HG02678 (cell line): Measurements from ENCODE around the gene EFEMP2.

ENCODE experiments used
- ATAC-seq: cut with Tn5 transposase; IDR thresholded peaks from one replicate; pipeline ENCODE4 v1.9.1; 2021; ENCODE audit warnings: mild to moderate bottlenecking, moderate library complexity; ENCODE audit not compliant: unreplicated experiment

EFEMP2 gene

DNA sequence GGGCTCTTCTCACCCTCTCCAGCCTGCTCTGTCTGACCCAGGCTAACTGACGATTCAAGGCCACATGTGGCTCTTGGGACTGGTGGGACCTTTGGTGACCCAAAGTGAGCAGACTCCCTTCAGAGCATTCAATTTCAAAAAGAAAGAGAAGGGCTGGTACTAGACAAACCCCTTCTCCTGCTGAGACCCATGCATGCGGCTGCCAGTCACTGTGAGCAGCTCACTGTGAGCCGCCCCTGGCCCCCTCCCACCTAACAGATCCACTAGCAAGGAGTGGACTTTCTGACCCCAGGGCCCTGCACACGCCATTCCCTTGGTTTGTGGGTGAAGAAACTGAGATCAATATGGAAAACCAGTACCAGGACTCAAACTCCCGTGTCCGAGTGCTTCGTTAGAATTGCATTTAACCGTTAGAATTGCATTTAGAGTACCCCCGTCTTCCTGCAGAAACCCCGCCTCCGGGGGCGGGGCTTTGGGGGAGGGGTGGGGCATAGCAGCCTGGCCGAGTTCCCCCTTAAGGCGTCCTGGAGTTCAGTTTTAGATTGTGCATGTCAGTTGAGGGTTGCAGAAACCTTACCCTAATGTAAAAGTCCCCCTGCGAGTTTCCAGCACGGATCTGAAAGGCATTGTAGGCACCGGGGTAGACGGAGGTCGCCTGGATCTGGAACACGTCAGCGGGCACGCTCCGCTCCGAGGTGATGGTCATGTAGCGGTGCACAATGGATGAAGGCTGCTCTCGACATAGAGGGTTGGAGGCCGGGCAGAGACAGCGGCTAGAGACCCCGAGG lies 5.1 kb downstream of the EFEMP2 start:
- no peak for ATAC-seq

DNA sequence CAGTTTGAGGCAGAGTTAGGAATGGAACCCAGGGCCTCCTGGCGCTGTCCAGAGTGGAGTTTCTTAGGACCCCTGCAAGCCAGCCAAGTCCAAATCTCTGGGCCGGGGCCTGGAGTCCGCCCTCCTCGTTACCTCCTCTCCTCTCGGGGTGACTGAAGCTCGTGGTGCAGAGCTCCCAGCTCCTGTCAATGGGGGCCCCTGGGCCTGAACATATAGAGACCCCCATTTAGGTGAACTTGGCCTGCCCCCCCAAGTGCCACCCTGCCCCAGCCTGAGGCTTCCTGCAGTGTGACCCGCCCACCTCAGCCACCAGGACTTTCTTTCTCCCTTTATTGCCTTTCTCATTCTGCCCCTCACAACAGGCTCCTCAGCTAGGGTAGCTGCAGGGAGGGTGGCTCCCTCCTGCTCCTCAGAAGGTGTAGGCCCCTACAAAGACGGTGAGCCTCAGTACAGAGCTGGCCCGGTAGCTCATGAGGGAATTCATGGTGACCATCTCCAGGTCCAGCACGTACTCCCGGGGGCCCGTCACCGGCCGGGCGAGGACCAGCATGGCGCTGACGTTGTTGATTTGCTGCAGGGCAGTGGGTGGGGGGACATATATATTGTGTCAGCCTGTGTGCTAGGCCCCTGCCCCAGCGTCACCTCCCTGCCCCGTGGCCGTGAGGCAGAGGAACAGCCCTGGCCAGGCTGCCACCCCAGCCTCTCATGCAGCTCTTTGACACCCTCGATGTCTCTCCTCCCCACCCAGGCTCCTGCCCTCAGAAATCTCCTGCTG lies 5.9 kb downstream of the EFEMP2 start:
- no peak for ATAC-seq

DNA sequence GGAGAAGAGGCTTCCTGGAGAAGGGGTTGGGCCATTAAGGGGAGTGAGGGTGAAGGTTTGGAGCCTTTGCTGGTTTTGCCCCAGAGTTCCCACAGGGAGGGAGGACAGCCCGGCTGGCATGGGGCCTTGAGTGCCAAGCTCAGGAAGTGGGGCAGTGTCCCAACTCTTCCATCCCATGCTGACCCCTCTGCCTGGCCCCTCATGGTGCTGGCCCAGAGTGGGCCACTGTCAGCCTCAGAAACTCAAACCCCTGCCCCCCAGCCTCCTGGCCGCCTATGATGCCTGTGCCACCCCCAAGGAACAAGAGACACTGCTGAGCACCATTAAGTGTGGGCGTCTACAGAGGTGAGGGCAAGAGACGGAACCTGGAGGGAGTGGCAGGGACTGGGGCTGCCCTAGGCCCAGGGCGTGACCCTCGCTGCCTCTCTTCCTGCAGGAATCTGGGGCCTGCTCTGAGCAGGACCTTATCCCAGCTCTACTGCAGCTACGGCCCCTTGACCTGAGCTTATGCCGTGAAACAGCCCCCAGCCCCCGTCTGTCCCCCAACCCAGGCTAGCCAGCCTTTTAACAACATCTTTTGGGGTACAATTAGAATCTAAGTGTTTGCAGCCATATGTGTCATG lies 6.9 kb downstream of the EFEMP2 start:
- ATAC-seq = no peak

DNA sequence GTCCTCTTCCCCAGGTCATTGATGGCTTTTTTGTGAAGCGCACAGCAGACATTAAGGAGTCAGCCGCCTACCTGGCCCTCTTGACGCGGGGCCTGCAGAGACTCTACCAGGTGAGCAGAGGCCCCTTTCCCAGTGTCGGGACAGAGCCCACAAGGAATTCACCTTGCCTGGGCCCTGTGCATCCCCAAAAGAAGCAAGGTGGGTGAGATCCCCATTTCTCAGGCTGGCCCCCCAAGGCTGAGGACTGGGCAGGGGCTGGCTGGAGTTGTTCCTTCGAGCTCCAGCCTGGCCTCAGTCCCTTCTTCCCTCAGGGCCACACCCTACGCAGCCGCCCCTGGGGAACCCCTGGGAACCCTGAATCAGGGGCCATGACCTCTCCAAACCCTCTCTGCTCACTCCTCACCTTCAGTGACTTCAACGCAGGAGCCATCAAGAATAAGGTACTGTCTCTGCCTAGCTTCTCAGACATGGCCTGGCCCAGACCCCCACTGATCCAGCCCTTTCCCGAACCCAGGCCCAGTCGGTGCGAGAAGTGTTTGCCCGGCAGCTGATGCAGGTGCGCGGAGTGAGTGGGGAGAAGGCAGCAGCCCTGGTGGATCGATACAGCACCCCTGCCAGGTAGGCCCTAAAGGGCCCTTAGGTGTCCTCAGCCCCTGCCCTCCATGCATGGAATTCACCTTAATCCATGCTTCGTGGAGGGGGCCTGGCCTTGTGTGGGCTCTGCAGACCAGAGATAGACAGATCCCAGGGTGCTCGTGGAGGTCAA lies 7.7 kb downstream of the EFEMP2 start:
- no peak for ATAC-seq

DNA sequence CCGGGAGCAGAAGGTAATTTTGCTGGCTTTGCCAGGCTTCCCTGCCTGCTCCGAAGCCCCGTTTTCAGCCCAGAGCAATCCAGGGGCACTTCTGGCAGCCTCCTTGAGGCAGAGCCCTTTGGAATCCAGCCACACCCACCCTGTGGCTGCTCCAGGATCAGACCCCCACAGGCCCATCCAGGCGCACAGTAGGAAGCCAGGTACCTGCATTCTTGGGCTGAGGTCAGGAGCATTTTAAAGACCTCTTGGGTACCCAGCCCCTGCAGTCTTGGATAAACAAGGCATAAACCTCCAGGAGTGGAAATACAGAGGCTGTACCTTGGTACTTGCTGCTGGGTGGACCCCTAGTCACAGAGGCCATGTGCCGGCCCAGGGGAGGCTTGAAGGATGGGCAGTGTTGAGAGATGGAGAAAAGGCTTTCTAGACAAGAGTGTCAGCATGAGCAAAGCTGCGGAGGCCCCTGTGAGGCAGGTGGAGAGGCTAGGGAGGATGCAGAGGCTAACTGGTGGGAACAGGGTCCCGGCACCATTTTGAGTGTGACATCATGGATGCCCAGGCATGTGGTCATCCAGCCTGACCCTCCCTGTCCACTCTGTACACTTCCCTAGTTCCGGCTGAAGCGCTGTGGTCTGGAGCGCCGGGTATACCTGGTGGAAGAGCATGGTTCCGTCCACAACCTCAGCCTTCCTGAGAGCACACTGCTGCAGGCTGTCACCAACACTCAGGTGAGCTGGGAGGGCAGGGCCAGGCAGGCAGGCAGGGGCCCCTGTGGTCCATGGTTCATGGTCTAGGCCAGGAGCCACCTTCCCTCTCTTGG lies 8.5 kb downstream of the EFEMP2 start:
- ATAC-seq = no peak

DNA sequence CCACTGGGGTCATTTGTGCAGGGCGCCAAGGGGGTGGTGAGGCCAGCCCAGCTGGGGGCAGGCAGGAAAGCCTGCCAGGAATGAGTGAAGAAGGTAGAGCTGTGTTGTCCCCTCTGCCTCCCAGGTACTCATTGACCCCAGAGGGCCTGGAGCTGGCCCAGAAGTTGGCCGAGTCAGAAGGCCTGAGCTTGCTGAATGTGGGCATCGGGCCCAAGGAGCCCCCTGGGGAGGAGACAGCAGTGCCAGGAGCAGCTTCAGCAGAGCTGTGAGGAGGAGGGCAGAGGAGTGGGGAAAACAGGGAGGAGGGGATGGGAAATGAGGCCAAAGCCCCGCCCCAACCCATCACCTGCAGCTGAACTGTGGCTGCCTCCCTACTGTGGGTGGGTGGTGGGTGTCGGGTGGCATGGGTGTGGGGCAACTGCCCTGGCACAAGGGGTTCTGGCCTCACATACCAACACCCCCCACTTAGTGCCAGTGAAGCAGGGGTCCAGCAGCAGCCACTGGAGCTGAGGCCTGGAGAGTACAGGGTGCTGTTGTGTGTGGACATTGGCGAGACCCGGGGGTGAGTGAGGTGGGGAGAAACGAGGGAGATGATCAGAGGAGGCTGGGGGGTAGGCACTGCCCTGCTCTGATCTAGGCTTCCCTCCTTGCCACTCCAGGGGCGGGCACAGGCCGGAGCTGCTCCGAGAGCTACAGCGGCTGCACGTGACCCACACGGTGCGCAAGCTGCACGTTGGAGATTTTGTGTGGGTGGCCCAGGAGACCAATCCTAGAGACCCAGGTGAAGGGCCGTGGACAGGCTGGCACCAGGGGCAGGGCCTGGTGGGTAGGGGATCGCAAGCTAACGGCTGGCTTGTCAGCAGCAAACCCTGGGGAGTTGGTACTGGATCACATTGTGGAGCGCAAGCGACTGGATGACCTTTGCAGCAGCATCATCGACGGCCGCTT lies 9.4 kb downstream of the EFEMP2 start:
- no peak for ATAC-seq

DNA sequence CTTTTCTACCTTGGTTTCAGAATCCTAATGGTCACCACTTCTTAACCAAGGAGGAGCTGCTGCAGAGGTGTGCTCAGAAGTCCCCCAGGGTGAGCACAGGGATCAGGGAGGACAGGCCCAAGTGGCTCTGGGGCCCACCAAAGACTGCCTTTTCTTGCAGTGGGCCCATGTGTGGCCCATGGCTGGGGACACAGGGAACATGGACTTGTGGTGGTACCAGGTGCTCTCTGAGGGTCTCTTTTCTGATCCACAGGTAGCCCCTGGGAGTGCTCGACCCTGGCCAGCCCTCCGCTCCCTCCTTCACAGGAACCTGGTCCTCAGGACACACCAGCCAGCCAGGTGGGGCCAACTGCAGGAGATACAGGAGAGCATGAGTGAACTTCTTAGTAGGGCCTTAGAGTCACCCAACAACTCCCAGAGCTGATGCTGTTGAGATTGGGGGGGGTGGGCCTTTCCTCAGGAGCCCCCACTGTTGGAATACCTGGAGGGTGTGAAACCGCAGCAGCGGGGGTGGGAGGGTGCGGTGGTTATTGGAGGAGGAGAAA lies 10.3 kb downstream of the EFEMP2 start:
- ATAC-seq = no peak

DNA sequence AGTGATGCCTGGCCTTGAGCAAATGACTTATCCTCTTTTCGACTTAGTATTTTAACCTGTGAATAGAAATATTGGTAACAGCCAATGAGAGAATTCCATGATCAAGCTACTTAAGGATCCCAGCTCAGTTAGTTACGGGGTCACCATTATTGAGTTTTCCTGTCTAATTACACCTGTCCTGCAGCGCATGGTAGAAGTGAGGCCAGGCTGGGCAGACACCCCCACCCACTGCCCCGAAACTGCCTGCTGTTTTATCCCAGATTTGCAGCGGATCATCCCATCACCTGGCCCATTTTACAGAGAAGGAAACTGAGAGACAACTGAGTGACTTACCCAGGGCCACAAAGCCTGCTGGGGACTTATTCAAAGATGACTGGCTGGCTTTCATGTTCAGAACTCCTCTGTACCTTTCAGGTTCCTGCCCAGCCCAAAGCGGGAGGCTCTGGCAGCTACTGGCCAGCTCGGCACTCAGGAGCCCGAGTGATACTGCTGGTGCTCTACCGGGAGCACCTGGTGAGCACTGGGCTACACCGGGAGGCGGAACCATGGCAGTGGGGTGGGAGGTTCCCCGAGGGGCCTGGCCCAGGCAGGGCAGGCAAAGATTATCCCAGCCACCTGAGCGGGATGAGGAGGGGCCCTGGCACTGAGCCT lies 10.9 kb downstream of the EFEMP2 start:
- ATAC-seq = no peak

DNA sequence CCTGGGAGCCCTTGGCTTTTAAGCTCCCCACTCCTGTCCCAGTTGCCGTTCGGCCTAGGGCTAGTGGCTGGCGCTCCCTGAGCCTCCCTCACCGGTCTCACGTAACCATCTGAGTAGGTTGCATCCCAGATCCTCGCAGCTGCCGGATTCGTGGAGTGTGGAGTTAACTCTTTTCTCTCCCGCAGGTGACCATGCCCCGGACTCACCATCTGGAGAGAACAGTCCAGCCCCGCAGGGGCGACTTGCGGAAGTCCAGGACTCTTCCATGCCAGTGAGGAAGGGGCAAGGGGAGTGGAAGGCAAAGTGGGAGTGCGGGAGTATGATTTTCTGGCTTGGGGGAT lies 11.5 kb downstream of the EFEMP2 start:
- no peak for ATAC-seq

DNA sequence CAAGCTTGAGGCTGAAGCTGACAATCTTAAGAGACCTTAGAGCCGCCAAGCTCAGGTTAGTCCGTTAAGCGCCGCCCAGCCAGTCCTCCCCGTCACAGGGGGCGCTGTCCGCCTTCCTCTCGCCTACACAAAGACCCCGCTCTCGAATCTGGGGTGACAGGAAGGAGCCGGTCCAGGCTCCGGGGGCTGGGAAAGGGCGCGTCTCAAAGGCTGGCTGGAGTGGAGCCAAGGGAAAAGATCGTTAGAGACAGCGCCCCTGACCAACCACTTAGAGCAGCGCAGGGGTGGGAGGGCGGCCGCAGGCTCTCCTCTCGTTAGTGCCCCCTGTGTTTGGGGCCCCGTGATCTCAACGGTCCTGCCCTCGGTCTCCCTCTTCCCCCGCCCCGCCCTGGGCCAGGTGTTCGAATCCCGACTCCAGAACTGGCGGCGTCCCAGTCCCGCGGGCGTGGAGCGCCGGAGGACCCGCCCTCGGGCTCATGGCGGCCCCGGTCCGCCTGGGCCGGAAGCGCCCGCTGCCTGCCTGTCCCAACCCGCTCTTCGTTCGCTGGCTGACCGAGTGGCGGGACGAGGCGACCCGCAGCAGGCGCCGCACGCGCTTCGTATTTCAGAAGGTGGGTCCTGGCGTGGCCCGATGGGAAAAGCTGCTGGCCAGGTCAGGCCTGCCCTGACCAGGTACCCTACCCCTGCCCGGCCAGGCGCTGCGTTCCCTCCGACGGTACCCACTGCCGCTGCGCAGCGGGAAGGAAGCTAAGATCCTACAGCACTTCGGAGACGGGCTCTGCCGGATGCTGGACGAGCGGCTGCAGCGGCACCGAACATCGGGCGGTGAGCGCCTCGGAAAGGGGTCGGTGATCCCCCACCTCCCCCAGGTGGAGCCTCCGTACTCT lies 12.1 kb downstream of the EFEMP2 start, which contains the start of gene MUS81:
MUS81 (plus strand) TSS at position 156 of the 887 bp plus-strand sequence; CDS start at position 477, 321 bp downstream.
- peak; percentile 26 for ATAC-seq

DNA sequence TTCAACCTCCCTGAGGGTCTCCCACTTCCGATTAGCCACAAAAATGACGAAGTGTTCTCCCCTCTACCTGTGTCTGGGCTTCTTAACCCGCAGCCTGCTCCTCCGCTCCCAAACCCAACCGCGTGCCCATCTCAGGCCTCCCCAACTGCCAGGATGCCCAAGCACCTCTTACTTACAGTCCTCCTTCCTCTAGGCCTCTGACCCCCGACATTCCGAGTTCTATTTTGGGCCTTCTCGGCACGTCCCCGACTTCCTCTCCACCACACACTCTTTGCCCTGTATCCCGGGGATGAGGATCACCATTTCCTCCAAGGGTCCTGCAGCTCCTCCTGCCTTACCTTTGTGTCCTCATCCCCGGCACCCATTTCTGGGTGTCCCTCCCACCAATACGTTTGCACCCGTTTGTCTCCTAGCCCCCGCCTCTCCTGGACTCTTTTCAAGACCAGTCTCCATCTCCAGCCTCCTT lies 12.8 kb downstream of the EFEMP2 start:
- ATAC-seq = no peak

DNA sequence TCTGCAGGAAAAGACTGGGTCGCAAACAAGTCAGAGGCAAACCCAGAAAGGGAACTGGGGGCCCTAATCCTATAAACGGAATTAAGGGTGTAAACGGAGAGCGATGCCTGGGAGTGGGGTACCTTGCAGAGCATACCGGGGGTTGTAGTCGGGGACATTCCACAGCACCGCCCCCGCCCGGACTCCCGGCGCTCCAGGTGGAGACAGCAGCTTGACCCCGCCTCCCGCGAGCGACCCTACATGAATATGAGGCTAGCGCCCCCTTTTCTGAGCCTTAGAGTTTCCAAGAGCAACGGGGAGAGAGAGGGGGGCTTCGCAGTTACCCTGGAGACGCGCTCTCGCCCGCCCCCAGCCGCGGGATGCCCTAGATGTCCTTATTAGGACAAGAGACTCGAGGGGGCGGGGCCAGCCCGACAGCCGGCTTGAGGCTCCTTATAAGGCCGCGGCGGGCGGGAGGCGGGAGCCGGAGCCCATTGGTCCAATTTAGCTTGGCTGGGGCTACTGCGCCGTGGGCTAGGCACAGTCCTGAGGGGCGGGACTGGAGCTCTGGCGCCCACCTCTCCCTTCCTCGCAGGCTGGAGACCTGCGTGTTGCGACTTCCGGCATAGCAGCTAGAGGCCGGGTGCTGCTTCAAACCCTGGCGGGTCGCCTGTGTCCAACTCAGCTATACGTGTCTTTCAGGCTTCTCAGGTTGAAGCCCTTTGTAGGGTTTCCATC lies 13.3 kb downstream of the EFEMP2 start:
- peak; percentile 47 for ATAC-seq

DNA sequence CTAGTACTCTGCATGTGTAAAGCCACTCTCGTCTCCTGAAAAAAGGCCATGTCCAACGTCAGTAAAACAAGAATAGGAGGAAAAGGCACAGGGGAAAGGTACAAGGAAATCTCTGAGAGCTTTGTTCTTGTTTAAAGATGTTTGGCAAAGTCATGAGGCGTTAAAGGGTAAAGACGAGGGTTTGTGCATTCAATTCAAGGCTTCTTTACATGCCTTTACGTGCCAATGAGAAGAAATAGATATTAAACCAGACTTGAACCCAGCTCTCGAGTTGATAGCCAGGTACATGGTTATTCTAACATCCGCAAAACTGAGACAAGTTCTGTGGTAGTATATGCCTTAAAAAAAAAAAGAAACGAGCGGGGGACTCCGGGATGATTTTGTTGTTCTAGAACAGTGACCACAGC lies 13.9 kb downstream of the EFEMP2 start:
- no peak for ATAC-seq

DNA sequence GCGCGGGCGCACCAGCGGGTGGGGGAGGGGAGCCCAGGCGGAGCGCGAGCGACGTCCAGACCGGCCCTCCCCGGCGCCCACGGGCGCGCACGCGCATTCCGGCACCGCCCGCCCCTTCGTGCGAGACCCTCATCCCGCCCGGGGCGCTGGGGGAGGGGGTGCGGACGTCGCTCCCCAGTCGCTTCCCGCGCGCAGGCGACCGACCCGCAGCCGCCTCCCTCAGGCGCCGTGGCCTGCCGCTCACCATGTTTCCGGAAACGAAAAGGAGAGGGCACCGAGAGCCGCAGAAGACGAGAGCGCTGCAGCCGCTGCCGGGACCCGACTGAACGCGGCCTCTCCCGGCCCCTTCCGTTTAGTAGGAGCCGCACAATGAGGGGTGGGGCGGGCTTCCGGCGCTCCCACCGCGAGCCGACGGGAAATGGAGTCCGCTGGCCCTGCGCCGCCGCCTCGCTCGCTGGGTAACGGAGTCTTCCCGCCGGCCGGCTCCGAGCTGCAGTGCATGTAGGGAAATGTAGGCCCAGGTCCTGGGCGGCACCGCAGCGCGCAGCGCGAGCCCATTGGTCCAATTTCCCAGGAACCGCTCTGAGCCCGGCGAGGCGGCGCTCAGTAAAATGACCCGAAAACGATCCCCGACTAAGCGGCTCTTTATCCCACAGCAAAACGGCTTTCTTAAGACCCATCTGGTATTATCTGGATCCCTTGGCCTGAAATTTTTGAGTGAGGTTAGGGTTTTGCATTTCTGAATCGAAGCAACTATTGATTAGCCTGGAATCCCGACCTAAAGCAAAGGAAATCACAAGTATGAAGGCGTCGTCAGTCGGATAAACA lies 14.5 kb downstream of the EFEMP2 start, which contains the start of gene CFL1:
CFL1 (minus strand) TSS at position 328 of the 828 bp plus-strand sequence; CDS start at position 247, 81 bp downstream.
- peak; percentile 50 for ATAC-seq

DNA sequence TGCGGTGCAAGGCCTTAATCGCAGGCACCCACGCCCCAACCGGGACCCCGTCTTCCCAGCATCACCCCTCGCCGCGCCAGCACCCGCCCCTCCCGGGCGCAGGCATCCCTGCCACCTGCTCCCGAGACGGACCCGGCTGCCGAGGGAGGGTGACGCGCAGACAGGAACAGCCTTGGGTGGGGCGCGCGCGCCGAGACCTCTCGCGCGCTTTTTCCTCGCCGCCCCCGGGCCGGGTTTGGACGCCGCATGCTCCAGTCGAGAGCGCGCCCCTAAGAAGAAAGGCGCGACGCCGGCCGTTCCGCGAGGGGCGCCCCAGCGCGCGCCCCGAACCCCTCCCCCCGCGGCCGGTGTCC lies 15.1 kb downstream of the EFEMP2 start:
- ATAC-seq = peak; percentile 1
